Measurements from ENCODE around the gene NTRK2.

NTRK2 gene

DNA sequence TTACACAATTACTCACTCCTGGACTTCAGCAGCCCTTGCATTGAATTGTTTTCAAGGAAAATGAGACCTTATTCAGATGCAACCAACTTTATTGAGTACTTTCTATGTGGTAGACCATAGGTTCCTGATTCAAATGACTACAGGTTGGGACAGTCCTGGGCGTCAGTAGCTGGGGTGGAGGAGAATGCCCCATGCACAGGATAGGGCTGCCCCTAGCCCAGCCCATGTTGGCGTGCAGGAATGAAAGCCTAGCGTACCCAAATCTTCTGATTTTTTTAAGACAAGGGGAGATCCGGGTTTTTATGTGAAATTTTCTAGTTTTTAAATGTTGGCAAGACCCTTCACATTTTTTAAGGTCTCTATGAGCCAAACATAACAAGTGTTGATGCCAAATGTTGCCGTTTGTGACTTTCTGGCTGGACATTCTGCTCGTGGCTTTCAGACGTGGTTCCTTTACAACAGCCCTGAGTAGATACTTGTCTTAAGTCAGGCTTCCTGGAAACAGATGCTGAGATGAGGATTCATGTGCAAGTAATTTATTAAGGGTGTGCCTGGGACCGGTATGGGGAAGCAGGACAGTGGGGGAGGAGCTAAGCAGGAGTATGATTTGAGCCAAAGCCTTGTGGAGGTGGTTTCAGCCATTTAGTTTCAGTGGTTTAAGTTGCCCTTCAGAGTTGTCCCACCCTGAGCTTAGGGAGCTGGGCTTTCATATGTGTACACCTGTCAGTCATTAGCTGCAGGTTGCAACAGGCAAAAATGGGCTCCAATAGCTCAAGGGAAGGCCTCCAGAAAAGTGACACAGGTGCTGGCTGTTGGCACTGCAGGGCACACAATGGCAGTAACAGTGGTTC, 154.1 kb downstream of the NTRK2 start:
- Histone ChIP-seq H3K27me3 (ENCODE audit: control insufficient read depth, insufficient read depth, low read length) (no peaks in the 10 kb centered on the region), H3K4me2 (ENCODE audit: low read length) (no peak overlapping the region), H3K9ac (ENCODE audit: low read depth, low read length) (no peak overlapping the region), H3K4me3 (ENCODE audit: low read length) (no peak overlapping the region), H3K4me1 (ENCODE audit: control insufficient read depth, insufficient read depth, low read length) (no peaks in the 10 kb centered on the region), H3K9me3 (replicated peaks; ENCODE audit: low read length) (no peaks in the 10 kb centered on the region), H3K36me3 (ENCODE audit: insufficient read depth, low read length) (no peaks in the 10 kb centered on the region)

DNA sequence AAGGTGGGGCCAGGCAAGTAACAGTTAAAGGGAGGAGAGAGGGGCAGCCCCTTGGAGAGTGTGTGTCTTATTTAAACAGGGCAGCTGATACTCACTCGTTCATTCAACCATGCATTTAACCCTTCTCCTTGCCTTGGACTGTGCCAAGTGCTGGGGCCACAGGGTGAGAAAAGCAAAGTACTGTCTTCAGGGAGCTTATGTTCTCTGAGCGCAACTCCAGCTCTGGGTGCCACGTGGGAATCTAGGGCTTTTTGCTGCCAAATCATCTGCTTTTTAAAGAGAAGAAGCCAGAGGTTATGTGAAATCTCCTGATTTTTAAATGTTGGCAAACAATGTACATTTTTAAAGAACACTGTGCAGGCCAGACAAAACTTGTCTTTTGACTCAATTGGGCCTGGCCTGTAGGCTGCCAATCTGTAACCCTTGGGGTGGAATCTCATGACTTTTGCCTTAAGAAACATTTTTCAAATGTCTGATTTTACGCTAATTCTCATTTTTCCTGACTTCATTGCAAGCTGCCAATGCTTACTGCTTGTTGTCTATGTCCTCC, 157.8 kb downstream of the NTRK2 start:
- no peaks in the 10 kb centered on the region for H3K9me3 ChIP-seq (replicated peaks; ENCODE audit: low read length)
- no peaks in the 10 kb centered on the region for H3K27me3 ChIP-seq (ENCODE audit: control insufficient read depth, insufficient read depth, low read length)
- no peaks in the 10 kb centered on the region for H3K36me3 ChIP-seq (ENCODE audit: insufficient read depth, low read length)
- no peak overlapping the region for H3K9ac ChIP-seq (ENCODE audit: low read depth, low read length)
- H3K4me1 ChIP-seq (ENCODE audit: control insufficient read depth, insufficient read depth, low read length) = no peaks in the 10 kb centered on the region
- H3K4me2 ChIP-seq (ENCODE audit: low read length) = no peak overlapping the region
- H3K4me3 ChIP-seq (ENCODE audit: low read length) = no peak overlapping the region

DNA sequence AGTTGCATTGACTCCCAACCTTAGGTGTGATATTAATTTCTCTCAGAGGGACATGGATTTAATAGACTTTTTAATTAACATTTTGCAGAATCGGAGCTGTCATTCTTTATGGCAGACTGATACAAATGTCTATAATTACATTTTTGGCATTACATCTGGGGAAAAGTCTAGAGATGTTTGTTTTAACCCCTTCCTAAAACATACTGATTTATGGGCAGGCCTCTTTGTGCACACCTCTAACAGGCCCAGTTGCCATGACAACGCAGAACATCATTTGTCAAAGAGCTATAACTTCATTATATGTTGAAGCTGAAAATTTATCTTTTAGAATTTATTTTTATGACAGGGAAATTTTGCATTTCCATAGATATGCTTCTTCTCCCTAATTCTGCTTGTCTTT, 158.5 kb downstream of the NTRK2 start:
- H3K4me2 ChIP-seq (ENCODE audit: low read length) = no peak overlapping the region
- H3K4me1 ChIP-seq (ENCODE audit: control insufficient read depth, insufficient read depth, low read length) = no peaks in the 10 kb centered on the region
- H3K27me3 ChIP-seq (ENCODE audit: control insufficient read depth, insufficient read depth, low read length) = no peaks in the 10 kb centered on the region
- no peaks in the 10 kb centered on the region for H3K9me3 ChIP-seq (replicated peaks; ENCODE audit: low read length)
- no peak overlapping the region for H3K4me3 ChIP-seq (ENCODE audit: low read length)
- H3K36me3 ChIP-seq (ENCODE audit: insufficient read depth, low read length) = no peaks in the 10 kb centered on the region
- no peak overlapping the region for H3K9ac ChIP-seq (ENCODE audit: low read depth, low read length)

DNA sequence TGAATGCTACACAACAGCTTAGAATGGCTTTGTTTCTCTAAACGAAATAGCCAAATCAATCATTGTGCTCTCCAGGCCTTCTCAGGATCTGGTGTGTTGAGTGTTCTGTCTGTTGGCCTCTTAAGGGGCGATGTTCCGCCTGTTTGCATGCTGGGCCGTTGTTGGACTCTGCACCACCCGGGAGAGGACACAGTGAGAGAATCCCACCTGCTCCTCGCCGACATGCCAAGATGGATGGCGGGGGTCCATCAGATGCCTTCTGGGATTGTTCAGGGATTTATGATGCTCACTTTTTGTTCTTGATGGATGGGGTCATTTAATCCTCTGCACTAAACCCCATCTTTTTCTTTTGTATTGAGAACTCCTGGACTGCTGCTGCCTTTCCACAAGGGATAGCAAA, 159.9 kb downstream of the NTRK2 start:
- H3K9me3 ChIP-seq (replicated peaks; ENCODE audit: low read length) = no peaks in the 10 kb centered on the region
- no peaks in the 10 kb centered on the region for H3K27me3 ChIP-seq (ENCODE audit: control insufficient read depth, insufficient read depth, low read length)
- H3K36me3 ChIP-seq (ENCODE audit: insufficient read depth, low read length) = no peaks in the 10 kb centered on the region

DNA sequence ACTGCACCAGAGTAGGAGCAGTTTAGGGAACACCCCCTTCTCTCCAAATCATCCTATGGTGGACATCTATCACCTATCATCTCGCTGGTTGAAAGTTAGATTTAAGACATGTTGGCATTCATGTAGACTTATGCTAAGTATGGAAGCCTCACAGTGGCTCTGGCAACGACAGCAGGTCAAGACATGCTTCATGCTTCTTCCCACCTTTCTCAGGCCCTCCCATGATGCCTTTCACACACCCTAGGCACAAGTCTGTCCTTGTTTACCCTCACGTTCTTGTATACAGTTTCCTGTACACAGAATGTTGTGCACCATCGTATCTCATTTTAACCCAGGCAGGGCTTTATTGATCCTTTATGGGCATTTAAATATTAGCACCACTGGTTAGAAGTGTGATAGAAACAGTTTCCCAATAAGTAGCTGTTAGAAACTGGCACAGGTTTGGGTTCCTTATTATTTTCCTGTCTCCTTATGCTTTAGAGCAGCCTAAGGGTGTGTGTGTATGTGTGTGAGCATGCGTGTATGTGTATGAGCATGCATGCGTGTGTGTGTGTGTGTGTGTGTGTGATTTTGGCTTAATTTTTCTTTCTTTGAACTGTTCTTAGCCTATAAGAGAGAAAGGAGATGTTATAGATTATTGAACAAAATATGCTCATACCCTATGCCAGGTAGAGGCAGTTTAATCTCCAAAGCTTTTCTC, 160.6 kb downstream of the NTRK2 start:
- Histone ChIP-seq H3K4me2 (ENCODE audit: low read length) (no peak overlapping the region), H3K36me3 (ENCODE audit: insufficient read depth, low read length) (no peaks in the 10 kb centered on the region), H3K9ac (ENCODE audit: low read depth, low read length) (no peak overlapping the region), H3K4me3 (ENCODE audit: low read length) (no peak overlapping the region), H3K4me1 (ENCODE audit: control insufficient read depth, insufficient read depth, low read length) (no peaks in the 10 kb centered on the region), H3K27me3 (ENCODE audit: control insufficient read depth, insufficient read depth, low read length) (no peaks in the 10 kb centered on the region), H3K9me3 (replicated peaks; ENCODE audit: low read length) (no peaks in the 10 kb centered on the region)

More for the DNA sequence above, 159.9 kb downstream of the NTRK2 start:
- Histone ChIP-seq H3K4me3 (ENCODE audit: low read length) (no peak overlapping the region), H3K9ac (ENCODE audit: low read depth, low read length) (no peak overlapping the region), H3K4me2 (ENCODE audit: low read length) (no peak overlapping the region), H3K4me1 (ENCODE audit: control insufficient read depth, insufficient read depth, low read length) (no peaks in the 10 kb centered on the region)

DNA sequence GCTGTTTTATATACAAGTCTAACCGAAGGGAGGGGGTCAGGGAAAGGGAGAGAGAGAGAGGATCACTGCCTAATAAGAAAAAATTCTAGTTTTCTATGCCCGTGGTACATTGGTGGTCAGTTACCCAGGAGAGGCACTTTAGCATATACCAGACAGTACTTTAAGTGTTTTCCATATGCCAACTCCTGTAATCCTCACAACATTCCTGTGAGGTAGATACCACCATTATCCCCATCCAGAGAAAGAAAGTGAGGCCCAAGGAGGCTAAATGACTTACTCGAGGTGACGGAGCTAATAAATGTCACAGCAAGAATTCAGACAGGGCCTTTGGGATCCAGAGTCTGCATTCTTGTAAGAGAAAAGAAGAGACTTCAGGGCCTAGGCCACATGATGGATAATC, 161.8 kb downstream of the NTRK2 start:
- no peak overlapping the region for H3K9ac ChIP-seq (ENCODE audit: low read depth, low read length)
- no peaks in the 10 kb centered on the region for H3K4me1 ChIP-seq (ENCODE audit: control insufficient read depth, insufficient read depth, low read length)
- no peaks in the 10 kb centered on the region for H3K36me3 ChIP-seq (ENCODE audit: insufficient read depth, low read length)

DNA sequence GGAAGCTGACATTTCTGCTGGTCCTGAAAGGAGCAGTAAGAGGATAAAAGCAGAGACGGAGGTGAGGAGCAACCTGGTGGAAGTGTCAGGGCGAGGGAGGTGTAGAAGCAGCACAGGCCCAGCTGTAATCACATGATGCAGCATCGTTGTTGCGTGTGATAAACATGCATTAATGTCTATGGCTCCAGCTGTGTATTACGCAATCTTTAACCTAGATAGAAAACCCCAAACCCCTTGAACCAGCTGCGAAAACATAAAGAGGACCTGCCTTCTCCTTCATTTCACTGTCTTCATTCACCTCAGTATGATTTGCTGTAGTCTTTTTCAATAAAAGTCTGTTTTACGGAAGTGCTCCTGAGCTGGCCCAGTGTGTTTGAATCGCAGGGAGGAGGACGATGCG, 162.9 kb downstream of the NTRK2 start:
- Histone ChIP-seq H3K4me1 (ENCODE audit: control insufficient read depth, insufficient read depth, low read length) (no peaks in the 10 kb centered on the region), H3K4me2 (ENCODE audit: low read length) (no peak overlapping the region), H3K36me3 (ENCODE audit: insufficient read depth, low read length) (no peaks in the 10 kb centered on the region), H3K4me3 (ENCODE audit: low read length) (no peak overlapping the region), H3K9me3 (replicated peaks; ENCODE audit: low read length) (no peaks in the 10 kb centered on the region), H3K27me3 (ENCODE audit: control insufficient read depth, insufficient read depth, low read length) (no peaks in the 10 kb centered on the region), H3K9ac (ENCODE audit: low read depth, low read length) (no peak overlapping the region)

More for the DNA sequence above, 161.8 kb downstream of the NTRK2 start:
- no peaks in the 10 kb centered on the region for H3K9me3 ChIP-seq (replicated peaks; ENCODE audit: low read length)
- no peak overlapping the region for H3K4me3 ChIP-seq (ENCODE audit: low read length)
- no peak overlapping the region for H3K4me2 ChIP-seq (ENCODE audit: low read length)
- no peaks in the 10 kb centered on the region for H3K27me3 ChIP-seq (ENCODE audit: control insufficient read depth, insufficient read depth, low read length)

DNA sequence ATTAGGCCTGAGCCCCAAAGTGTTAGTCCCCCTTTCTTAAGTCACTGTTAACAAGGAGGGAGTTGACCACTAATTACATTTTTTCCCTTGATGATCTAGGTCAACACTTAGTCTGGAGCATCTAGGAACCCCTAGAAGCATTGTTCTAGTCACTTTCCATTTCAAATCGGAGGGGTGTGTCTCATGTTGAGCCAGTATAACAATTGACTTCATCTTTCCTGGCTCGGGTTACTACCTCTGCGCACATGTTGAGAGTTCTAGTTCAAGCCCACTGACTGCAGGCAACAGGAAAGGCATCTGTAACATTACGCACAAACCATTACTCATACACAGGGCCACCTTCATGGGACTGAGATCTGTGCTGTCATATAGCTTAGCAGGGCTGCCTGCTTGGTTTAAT, 164.9 kb downstream of the NTRK2 start:
- Histone ChIP-seq H3K9me3 (replicated peaks; ENCODE audit: low read length) (no peaks in the 10 kb centered on the region), H3K4me1 (ENCODE audit: control insufficient read depth, insufficient read depth, low read length) (no peaks in the 10 kb centered on the region), H3K4me2 (ENCODE audit: low read length) (no peak overlapping the region), H3K27me3 (ENCODE audit: control insufficient read depth, insufficient read depth, low read length) (no peaks in the 10 kb centered on the region), H3K4me3 (ENCODE audit: low read length) (no peak overlapping the region), H3K9ac (ENCODE audit: low read depth, low read length) (no peak overlapping the region), H3K36me3 (ENCODE audit: insufficient read depth, low read length) (no peaks in the 10 kb centered on the region)

DNA sequence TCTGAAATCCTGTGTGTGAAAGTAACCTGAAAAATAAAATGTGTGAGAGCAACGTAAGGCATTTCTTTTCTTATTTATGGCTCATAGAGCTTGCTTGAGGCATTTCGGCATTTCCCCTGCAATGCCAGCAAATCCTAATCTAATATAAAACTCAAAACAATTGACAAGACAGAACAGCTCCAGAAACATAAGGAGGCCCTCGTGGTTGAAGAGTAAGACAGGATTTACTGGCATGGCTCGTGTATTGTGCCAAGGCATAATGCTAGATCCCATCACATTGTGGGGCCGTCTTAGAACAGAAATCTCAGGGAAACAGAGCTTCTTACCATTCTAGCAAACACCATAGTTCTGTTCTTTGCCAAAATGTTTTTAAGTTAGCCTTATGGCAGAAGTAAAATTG, 166.2 kb downstream of the NTRK2 start:
- Histone ChIP-seq H3K36me3 (ENCODE audit: insufficient read depth, low read length) (no peaks in the 10 kb centered on the region), H3K4me2 (ENCODE audit: low read length) (no peak overlapping the region), H3K4me1 (ENCODE audit: control insufficient read depth, insufficient read depth, low read length) (no peaks in the 10 kb centered on the region), H3K4me3 (ENCODE audit: low read length) (no peak overlapping the region), H3K27me3 (ENCODE audit: control insufficient read depth, insufficient read depth, low read length) (no peaks in the 10 kb centered on the region), H3K9me3 (replicated peaks; ENCODE audit: low read length) (no peaks in the 10 kb centered on the region), H3K9ac (ENCODE audit: low read depth, low read length) (no peak overlapping the region)

DNA sequence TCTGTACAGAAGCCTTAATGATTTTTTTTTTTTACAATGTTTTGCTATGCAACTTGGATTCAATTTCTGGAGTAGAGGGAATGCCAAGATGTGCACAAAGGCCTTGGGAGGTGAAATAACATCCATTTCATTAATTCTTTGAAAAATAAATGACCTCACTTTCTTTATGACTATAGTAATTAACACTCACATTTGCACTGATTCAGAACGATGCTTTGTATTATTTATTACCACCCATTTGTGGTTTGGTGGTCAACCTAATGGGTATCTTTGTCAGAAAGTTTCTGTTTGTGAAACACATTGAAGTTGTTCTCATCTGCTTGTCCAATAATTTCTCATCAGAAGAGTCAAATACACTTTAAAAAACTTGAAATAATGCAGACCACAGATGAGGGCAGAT, 169.3 kb downstream of the NTRK2 start:
- Histone ChIP-seq H3K9me3 (replicated peaks; ENCODE audit: low read length) (no peaks in the 10 kb centered on the region), H3K4me1 (ENCODE audit: control insufficient read depth, insufficient read depth, low read length) (no peaks in the 10 kb centered on the region), H3K36me3 (ENCODE audit: insufficient read depth, low read length) (no peaks in the 10 kb centered on the region), H3K4me3 (ENCODE audit: low read length) (no peak overlapping the region), H3K27me3 (ENCODE audit: control insufficient read depth, insufficient read depth, low read length) (no peaks in the 10 kb centered on the region), H3K4me2 (ENCODE audit: low read length) (no peak overlapping the region), H3K9ac (ENCODE audit: low read depth, low read length) (no peak overlapping the region)

DNA sequence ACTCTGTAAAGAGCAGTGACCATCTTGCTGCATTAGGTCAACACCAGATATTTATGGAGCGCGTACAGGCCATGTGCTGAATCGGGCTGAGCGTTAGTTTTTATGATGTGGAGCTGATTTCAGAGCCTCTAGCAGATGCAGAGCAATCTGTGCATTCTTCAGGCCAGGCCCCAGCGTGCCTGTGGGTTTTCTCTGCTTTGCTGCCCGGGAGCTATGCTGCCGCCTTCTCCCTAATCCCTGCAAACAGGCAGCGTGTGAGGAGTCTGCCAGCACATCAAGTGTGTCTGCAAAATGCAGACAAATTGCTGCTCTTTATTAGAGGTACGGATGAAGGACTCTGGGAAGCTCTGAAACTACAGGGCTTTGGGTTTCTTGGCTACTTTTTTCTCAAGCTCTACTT, 170.0 kb downstream of the NTRK2 start:
- Histone ChIP-seq H3K36me3 (ENCODE audit: insufficient read depth, low read length) (no peaks in the 10 kb centered on the region), H3K4me2 (ENCODE audit: low read length) (no peak overlapping the region), H3K9ac (ENCODE audit: low read depth, low read length) (no peak overlapping the region), H3K4me1 (ENCODE audit: control insufficient read depth, insufficient read depth, low read length) (no peaks in the 10 kb centered on the region), H3K27me3 (ENCODE audit: control insufficient read depth, insufficient read depth, low read length) (no peaks in the 10 kb centered on the region), H3K4me3 (ENCODE audit: low read length) (no peak overlapping the region), H3K9me3 (replicated peaks; ENCODE audit: low read length) (no peaks in the 10 kb centered on the region)

Measured in skeletal muscle satellite cell (primary cell).